Measurements from ENCODE around the gene RALA. TPM values are rescaled to one million over a fixed set of nuclear protein-coding genes. Genes with fewer than 3 reads are reported as not detected.

Gene RALA
- total RNA-seq, 4 donors from 2014 or later = 5.4 to 29.8 (median 17.9) TPM

DNA sequence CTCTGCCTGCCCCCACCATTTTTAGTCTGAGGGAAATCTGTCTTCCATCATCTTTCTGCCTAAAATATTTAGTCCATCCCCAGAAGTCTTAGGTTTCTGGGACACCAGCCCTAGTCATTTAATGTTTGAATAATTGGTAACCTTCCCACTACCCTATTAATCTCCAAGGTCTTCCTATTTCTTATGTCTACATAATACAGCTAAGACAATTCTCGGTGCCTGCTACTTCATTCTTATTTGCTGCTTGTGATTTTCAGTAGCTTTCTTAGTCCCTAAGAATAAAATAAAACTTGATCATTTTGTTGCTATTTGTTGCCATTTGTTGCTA lies 11.1 kb downstream of the RALA start:
- intact Hi-C loops (cut with DNase I; ENCODE audit: low total_unique reads) = no loop called here
- H3K4me1 ChIP-seq = peaks cover 0 to 22% (median 2%) of the 10 kb centered on the region in 4 donors
- no peak for TF ChIP-seq POLR2AphosphoS5 (IDR thresholded peaks at IDR 0.05)
- no peak for TF ChIP-seq POLR2A (IDR thresholded peaks at IDR 0.05)
- TF ChIP-seq EP300 (IDR thresholded peaks at IDR 0.05; ENCODE audit: low read depth) = no peak
- TF ChIP-seq, protein P1, sequence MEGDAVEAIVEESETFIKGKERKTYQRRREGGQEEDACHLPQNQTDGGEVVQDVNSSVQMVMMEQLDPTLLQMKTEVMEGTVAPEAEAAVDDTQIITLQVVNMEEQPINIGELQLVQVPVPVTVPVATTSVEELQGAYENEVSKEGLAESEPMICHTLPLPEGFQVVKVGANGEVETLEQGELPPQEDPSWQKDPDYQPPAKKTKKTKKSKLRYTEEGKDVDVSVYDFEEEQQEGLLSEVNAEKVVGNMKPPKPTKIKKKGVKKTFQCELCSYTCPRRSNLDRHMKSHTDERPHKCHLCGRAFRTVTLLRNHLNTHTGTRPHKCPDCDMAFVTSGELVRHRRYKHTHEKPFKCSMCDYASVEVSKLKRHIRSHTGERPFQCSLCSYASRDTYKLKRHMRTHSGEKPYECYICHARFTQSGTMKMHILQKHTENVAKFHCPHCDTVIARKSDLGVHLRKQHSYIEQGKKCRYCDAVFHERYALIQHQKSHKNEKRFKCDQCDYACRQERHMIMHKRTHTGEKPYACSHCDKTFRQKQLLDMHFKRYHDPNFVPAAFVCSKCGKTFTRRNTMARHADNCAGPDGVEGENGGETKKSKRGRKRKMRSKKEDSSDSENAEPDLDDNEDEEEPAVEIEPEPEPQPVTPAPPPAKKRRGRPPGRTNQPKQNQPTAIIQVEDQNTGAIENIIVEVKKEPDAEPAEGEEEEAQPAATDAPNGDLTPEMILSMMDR (IDR thresholded peaks at IDR 0.05) = no peak
- DNase-seq = no peak
- no peaks in the 10 kb centered on the region for H3K9me3 ChIP-seq
- in situ Hi-C loops (cut with MboI; ENCODE audit: low pct_ligation_motif_present in 1 of 4, low pct_unique_long_range_greater_than_20kb in 1 of 4, low sequenced_read_pairs in 3 of 4) = no loop called here
- no peak overlapping the region for H3K27ac ChIP-seq
- H3K4me3 ChIP-seq = no peak overlapping the region
- H3K27me3 ChIP-seq = no peaks in the 10 kb centered on the region
- peaks cover 0 to 14% (median 0%) of the 10 kb centered on the region in 4 donors for H3K36me3 ChIP-seq
- 63 to 94% methylated on average over 1 of the region's 1 CpG for WGBS, 2 donors (ENCODE audit: low coverage in 1 of 2)

DNA sequence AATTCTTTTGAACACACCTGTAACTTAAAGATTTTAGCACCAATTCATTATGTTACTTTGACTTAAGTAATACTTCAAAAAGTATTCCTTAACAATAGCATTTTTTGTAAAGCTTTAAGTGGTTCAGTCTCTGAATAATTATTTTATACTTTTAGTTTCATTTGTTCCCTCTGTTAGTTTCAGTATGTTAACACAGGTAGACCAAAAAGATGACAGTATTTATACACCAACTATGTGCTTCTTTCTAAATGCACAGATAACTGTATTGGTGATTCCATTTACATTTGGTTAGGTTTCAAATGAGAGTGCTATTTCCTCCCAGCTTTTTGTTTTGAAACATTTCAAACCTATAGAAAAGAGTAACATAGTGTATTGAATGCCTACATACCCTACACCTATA lies 14.0 kb downstream of the RALA start:
- Histone ChIP-seq H3K9me3 (no peaks in the 10 kb centered on the region), H3K4me3 (no peak overlapping the region), H3K27ac (no peak overlapping the region), H3K4me1 (peaks cover 0 to 28% (median 7%) of the 10 kb centered on the region in 4 donors), H3K36me3 (peaks cover 0 to 10% (median 0%) of the 10 kb centered on the region in 4 donors), H3K27me3 (no peaks in the 10 kb centered on the region)
- TF ChIP-seq POLR2A (IDR thresholded peaks at IDR 0.05) (no peak), EP300 (IDR thresholded peaks at IDR 0.05; ENCODE audit: low read depth) (no peak), POLR2AphosphoS5 (IDR thresholded peaks at IDR 0.05) (no peak)
- TF ChIP-seq, protein P1 (IDR thresholded peaks at IDR 0.05) = no peak
- DNase-seq = no peak
- in situ Hi-C loops (cut with MboI; ENCODE audit: low pct_ligation_motif_present in 1 of 4, low pct_unique_long_range_greater_than_20kb in 1 of 4, low sequenced_read_pairs in 3 of 4) = no loop called here
- intact Hi-C loops (cut with DNase I; ENCODE audit: low total_unique reads) = no loop called here

DNA sequence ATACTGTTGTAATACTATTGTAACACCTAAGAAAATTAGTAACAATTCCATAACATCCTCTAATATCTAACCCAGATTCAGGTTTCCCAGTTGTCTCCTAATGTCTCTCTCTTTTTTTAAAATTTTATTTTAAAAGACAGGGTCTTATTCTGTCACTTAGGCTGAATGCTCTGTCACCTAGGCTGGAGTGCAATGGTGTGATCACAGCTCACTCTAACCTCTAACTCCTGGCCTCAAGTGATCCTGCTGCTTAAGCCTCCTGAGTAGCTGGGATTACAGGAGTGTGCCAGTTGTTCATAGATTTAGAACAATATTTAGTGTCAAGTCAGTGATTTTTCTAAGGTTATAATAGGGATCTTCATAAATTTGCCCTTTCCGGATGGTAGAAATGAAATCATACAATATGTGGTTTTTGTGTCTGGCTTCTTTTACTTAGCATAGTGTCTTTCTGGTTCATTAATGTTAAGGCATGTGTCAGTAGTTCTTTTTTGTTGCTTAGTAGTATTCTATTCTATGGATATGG lies 14.7 kb downstream of the RALA start:
- Histone ChIP-seq H3K9me3 (no peaks in the 10 kb centered on the region), H3K27me3 (no peaks in the 10 kb centered on the region), H3K36me3 (peaks cover 0 to 10% (median 0%) of the 10 kb centered on the region in 4 donors), H3K4me1 (peaks cover 0 to 34% (median 12%) of the 10 kb centered on the region in 4 donors), H3K27ac (no peak overlapping the region), H3K4me3 (no peak overlapping the region)
- intact Hi-C loops (cut with DNase I; ENCODE audit: low total_unique reads) (no loop called here), in situ Hi-C loops (cut with MboI; ENCODE audit: low pct_ligation_motif_present in 1 of 4, low pct_unique_long_range_greater_than_20kb in 1 of 4, low sequenced_read_pairs in 3 of 4) (no loop called here)
- 100% methylated on average over 1 of the region's 1 CpG for WGBS, 2 donors (ENCODE audit: low coverage in 1 of 2)
- TF ChIP-seq EP300 (IDR thresholded peaks at IDR 0.05; ENCODE audit: low read depth) = no peak
- TF ChIP-seq, protein P1 (IDR thresholded peaks at IDR 0.05) = no peak
- no peak for TF ChIP-seq POLR2AphosphoS5 (IDR thresholded peaks at IDR 0.05)
- no peak for TF ChIP-seq POLR2A (IDR thresholded peaks at IDR 0.05)
- DNase-seq = no peak

DNA sequence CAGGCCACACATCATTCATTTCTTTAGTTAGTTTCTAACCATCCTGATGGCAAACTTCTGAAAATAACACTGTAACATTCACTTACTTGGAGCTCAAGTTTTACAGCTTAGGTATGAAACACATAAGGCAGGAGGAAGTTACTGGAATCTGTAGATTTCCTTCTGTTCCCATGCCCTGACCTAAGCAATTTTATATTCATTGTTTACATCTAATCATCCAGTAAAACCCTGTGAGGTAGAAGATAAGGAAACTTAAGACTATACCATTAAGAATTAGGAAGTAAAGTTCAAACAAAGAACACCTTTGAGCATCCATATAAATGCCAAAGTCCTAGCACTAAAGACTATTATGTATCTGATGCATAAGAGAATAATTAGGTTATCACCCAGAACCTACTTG lies 19.5 kb downstream of the RALA start:
- Histone ChIP-seq H3K27ac (peak overlapping the region in 2 of 4 donors; percentile 15 to 35), H3K4me3 (no peak overlapping the region), H3K27me3 (no peaks in the 10 kb centered on the region), H3K9me3 (no peaks in the 10 kb centered on the region), H3K36me3 (no peaks in the 10 kb centered on the region), H3K4me1 (peaks cover 0 to 34% (median 19%) of the 10 kb centered on the region in 4 donors)
- no peak for DNase-seq
- intact Hi-C loops (cut with DNase I; ENCODE audit: low total_unique reads) = no loop called here
- no peak for TF ChIP-seq POLR2AphosphoS5 (IDR thresholded peaks at IDR 0.05)
- TF ChIP-seq, protein P1 (IDR thresholded peaks at IDR 0.05) = no peak
- TF ChIP-seq POLR2A (IDR thresholded peaks at IDR 0.05) = no peak
- no peak for TF ChIP-seq EP300 (IDR thresholded peaks at IDR 0.05; ENCODE audit: low read depth)
- in situ Hi-C loops (cut with MboI; ENCODE audit: low pct_ligation_motif_present in 1 of 4, low pct_unique_long_range_greater_than_20kb in 1 of 4, low sequenced_read_pairs in 3 of 4) = no loop called here

All from transverse colon (tissue), 4 donors.